Hepatocyte (in vitro differentiated cells): ENCODE results near the gene ZEB2. TPM values are rescaled to one million over a fixed set of nuclear protein-coding genes. Genes with fewer than 3 reads are reported as not detected.

Experiments used
- DNase-seq: peaks from one replicate; pipeline ENCODE4 v3.0.0-alpha.2; 2016; ENCODE audit warnings: low spot score
- H2AFZ ChIP-seq: fragments of 200-600 bp; sonication (generic); 2 replicates; pipeline ENCODE4 v1.6.0; 2016; ENCODE audit warnings: antibody characterized with exemption, mild to moderate bottlenecking
- H3K27ac ChIP-seq: fragments of 200-600 bp; sonication (generic); 2 replicates; pipeline ENCODE4 v1.5.1; 2016; ENCODE audit warnings: mild to moderate bottlenecking
- H3K27me3 ChIP-seq: fragments of 200-600 bp; sonication (generic); 2 replicates; pipeline ENCODE4 v1.6.1; 2016
- H3K36me3 ChIP-seq: fragments of 200-600 bp; sonication (generic); replicated peaks from 2 replicates; pipeline ENCODE4 v1.5.1; 2016; ENCODE audit warnings: low read depth; ENCODE audit not compliant: insufficient read depth
- H3K4me1 ChIP-seq: fragments of 200-600 bp; sonication (generic); 2 replicates; pipeline ENCODE4 v1.5.1; 2016; ENCODE audit warnings: mild to moderate bottlenecking, moderate library complexity; ENCODE audit not compliant: insufficient read depth
- H3K4me2 ChIP-seq: fragments of 200-600 bp; sonication (generic); 2 replicates; pipeline ENCODE4 v1.6.0; 2016
- H3K4me3 ChIP-seq: fragments of 200-600 bp; sonication (generic); 2 replicates; pipeline ENCODE4 v1.5.1; 2016; ENCODE audit warnings: mild to moderate bottlenecking
- H3K79me2 ChIP-seq: fragments of 200-600 bp; sonication (generic); 2 replicates; pipeline ENCODE4 v1.6.0; 2017; ENCODE audit warnings: mild to moderate bottlenecking
- H3K9me2 ChIP-seq: fragments of 200-600 bp; sonication (generic); replicated peaks from 2 replicates; pipeline ENCODE4 v1.6.0; 2017; ENCODE audit warnings: mild to moderate bottlenecking; ENCODE audit not compliant: insufficient read depth
- H3K9me3 ChIP-seq: fragments of 200-600 bp; sonication (generic); 2 replicates; pipeline ENCODE4 v1.5.1; 2016; ENCODE audit warnings: low read depth, mild to moderate bottlenecking
- H4K20me1 ChIP-seq: fragments of 200-600 bp; sonication (generic); 2 replicates; pipeline ENCODE4 v1.6.0; 2016; ENCODE audit warnings: mild to moderate bottlenecking; ENCODE audit not compliant: insufficient read depth, poor library complexity, severe bottlenecking
- EZH2 ChIP-seq: fragments of 200-600 bp; sonication (generic); IDR thresholded peaks from 2 replicates; pipeline ENCODE4 v1.6.1; 2016; ENCODE audit warnings: antibody characterized with exemption, mild to moderate bottlenecking, borderline replicate concordance
- EZH2phosphoT487 ChIP-seq: fragments of 200-600 bp; sonication (generic); IDR thresholded peaks from one replicate; pipeline ENCODE4 v1.6.1; 2018; ENCODE audit warnings: antibody characterized with exemption, mild to moderate bottlenecking, low read depth, moderate library complexity; ENCODE audit not compliant: unreplicated experiment, severe bottlenecking
- WGBS: methylation state at CpG from one replicate; pipeline ENCODE4 v1.1.6; 2016; ENCODE audit warnings: low lambda C conversion rate; ENCODE audit errors: missing lambda C conversion rate; 5-methylcytosine and 5-hydroxymethylcytosine counted together
- polyA plus RNA-seq: library from polyadenylated mRNA; unstranded; fragments of >200 nt; fragmentation: Nextera tagmentation; extraction: Ambion mirVana; gene quantifications from 2 replicates; pipeline ENCODE4 v1.2.1, GENCODE V29; 2016
- total RNA-seq: library from RNA; depleted of rRNA; stranded (reverse); fragments of >200 nt; gene quantifications from 2 replicates; pipeline ENCODE4 v1.2.3, GENCODE V29; 2014
- TF ChIP-seq, protein P1 (sequence below): fragments of 200-600 bp; sonication (generic); IDR thresholded peaks from 2 replicates; pipeline ENCODE4 v1.5.1; 2016; ENCODE audit warnings: antibody characterized with exemption, mild to moderate bottlenecking; ENCODE audit not compliant: poor library complexity

ZEB2 gene
- total and polyA plus RNA-seq, 2 experiments from 2014 or later, result 17.8 to 35.5 TPM

DNA sequence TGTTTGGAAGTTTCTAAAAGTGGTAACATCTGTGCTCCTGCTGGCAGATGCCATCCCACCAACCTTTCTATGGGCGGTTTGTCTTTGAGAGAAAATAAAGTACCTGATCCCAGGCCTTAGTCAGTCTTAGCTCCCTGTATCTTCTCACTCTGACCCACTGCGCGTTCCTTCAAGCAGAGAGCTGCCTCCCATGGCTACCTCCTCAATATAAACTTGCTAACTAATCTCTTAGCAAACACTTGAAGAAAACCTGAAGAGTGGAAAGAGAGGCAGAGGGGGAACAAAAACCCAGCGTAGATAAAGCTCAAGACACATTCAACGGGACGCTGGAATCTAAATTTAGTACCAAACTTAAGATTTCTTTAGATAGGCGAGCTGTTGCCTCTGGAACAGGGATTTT lies 17.6 kb downstream of the ZEB2 start:
- H3K36me3 ChIP-seq, result no peaks in the 10 kb centered on the region
- peaks cover 31% of the 10 kb centered on the region for H3K27me3 ChIP-seq
- no peak overlapping the region for H3K4me2 ChIP-seq
- peaks cover 69% of the 10 kb centered on the region for H3K79me2 ChIP-seq
- no peak overlapping the region for H2AFZ ChIP-seq
- H3K4me1 ChIP-seq, result no peaks in the 10 kb centered on the region
- no peak overlapping the region for H3K4me3 ChIP-seq
- no peak for TF ChIP-seq EZH2
- TF ChIP-seq, protein P1, sequence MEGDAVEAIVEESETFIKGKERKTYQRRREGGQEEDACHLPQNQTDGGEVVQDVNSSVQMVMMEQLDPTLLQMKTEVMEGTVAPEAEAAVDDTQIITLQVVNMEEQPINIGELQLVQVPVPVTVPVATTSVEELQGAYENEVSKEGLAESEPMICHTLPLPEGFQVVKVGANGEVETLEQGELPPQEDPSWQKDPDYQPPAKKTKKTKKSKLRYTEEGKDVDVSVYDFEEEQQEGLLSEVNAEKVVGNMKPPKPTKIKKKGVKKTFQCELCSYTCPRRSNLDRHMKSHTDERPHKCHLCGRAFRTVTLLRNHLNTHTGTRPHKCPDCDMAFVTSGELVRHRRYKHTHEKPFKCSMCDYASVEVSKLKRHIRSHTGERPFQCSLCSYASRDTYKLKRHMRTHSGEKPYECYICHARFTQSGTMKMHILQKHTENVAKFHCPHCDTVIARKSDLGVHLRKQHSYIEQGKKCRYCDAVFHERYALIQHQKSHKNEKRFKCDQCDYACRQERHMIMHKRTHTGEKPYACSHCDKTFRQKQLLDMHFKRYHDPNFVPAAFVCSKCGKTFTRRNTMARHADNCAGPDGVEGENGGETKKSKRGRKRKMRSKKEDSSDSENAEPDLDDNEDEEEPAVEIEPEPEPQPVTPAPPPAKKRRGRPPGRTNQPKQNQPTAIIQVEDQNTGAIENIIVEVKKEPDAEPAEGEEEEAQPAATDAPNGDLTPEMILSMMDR, result no peak
- H3K9me3 ChIP-seq, result no peaks in the 10 kb centered on the region
- H3K9me2 ChIP-seq, result no peaks in the 10 kb centered on the region
- no peak overlapping the region for H3K27ac ChIP-seq
- 45% methylated on average over 7 of the region's 7 CpGs for WGBS
- peaks cover 2% of the 10 kb centered on the region for H4K20me1 ChIP-seq
- DNase-seq, result no peak

DNA sequence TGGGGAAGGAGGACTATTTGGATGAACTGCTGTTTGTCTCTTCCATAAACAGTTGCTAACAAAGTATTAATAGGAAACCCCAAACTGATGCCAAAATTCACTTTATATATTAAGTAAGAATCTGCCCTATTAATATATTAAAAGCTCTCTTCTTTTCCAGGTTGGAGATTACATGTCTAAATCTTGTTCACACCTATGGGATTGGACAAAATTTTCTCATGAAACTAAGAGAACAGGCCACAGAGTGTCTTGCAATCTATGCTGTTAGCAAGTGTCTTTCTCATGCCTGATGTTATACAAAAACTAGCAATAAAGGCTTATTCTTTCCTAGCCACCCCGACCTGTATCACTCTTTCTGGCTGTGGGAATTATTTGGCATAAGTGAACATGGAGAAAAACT lies 18.3 kb downstream of the ZEB2 start:
- no peaks in the 10 kb centered on the region for H3K4me1 ChIP-seq
- DNase-seq, result no peak
- H3K4me2 ChIP-seq, result no peak overlapping the region
- H4K20me1 ChIP-seq, result peaks cover 7% of the 10 kb centered on the region
- no peak overlapping the region for H2AFZ ChIP-seq
- H3K27me3 ChIP-seq, result peaks cover 26% of the 10 kb centered on the region
- peaks cover 68% of the 10 kb centered on the region for H3K79me2 ChIP-seq
- H3K9me3 ChIP-seq, result no peaks in the 10 kb centered on the region
- 84% methylated on average over 1 of the region's 1 CpG for WGBS
- no peaks in the 10 kb centered on the region for H3K36me3 ChIP-seq
- H3K9me2 ChIP-seq, result no peaks in the 10 kb centered on the region
- TF ChIP-seq EZH2 (no peak), EZH2phosphoT487 (no peak)
- TF ChIP-seq, protein P1, result no peak
- H3K27ac ChIP-seq, result no peak overlapping the region
- H3K4me3 ChIP-seq, result no peak overlapping the region

DNA sequence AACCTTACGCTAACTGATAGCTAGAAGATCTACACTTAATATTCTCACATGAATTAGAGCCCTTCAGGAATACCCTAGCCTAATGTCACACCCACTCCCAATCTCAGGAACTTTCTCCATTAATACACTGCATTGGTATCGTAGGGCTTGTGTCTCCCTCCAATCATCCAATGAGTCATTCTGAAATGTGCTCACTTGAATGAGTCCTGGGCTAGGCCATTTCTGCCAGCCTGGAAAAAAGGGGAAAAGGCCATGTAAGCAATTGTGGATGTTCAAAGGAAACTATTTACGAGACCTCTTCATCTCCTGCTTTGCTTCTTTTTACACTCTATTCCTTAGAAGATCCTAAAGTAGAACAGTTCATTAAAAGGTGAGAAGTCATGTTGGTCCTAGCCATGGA lies 18.8 kb downstream of the ZEB2 start:
- Histone ChIP-seq H3K9me2 (no peaks in the 10 kb centered on the region), H3K79me2 (peaks cover 62% of the 10 kb centered on the region), H3K27me3 (peaks cover 24% of the 10 kb centered on the region), H4K20me1 (peaks cover 7% of the 10 kb centered on the region), H3K4me3 (no peak overlapping the region), H2AFZ (no peak overlapping the region), H3K36me3 (no peaks in the 10 kb centered on the region), H3K27ac (no peak overlapping the region), H3K4me1 (no peaks in the 10 kb centered on the region), H3K4me2 (no peak overlapping the region), H3K9me3 (no peaks in the 10 kb centered on the region)
- no peak for DNase-seq
- TF ChIP-seq, protein P1, result no peak
- no peak for TF ChIP-seq EZH2phosphoT487
- no peak for TF ChIP-seq EZH2
- 90% methylated on average over 3 of the region's 3 CpGs for WGBS

DNA sequence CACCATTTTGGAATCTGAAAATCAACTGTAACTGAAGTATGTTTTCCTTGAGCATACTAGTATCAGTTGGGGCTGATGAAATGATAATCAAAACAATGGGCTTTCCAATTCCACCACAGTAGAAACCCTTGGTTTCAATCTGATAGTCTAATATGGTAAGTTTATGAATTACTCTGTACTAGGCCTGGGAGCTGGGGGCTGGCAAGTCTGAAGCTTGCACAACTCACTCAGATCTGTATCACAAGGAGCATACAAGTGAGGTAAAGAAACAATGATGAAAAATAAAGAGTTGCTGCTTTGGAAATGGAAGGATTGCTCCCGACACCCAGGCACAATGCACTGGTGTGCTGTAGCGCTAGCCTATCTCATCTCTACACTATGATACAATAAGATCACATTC lies 19.4 kb downstream of the ZEB2 start:
- DNase-seq, result no peak
- Histone ChIP-seq H3K9me2 (no peaks in the 10 kb centered on the region), H3K4me2 (no peak overlapping the region), H4K20me1 (peaks cover 7% of the 10 kb centered on the region), H3K36me3 (no peaks in the 10 kb centered on the region), H3K79me2 (peaks cover 58% of the 10 kb centered on the region), H3K4me1 (no peaks in the 10 kb centered on the region), H2AFZ (no peak overlapping the region), H3K27me3 (peaks cover 19% of the 10 kb centered on the region), H3K9me3 (no peaks in the 10 kb centered on the region), H3K27ac (no peak overlapping the region), H3K4me3 (no peak overlapping the region)
- WGBS, result 97% methylated on average over 2 of the region's 2 CpGs
- TF ChIP-seq, protein P1, result no peak
- TF ChIP-seq EZH2phosphoT487 (no peak), EZH2 (no peak)
